WTC11 (cell line): Measurements from ENCODE around the gene STS. TPM values are rescaled to one million over a fixed set of nuclear protein-coding genes. Genes with fewer than 3 reads are reported as not detected.

Experiments
- ATAC-seq: fragments of 200-7000 bp; cut with Tn5 transposase; 2 replicates; pipeline ENCODE4 v1.10.0; 2021; ENCODE audit warnings: mild to moderate bottlenecking, moderate library complexity
- CTCF ChIA-PET: fragments of 300-600 bp; sonication (Branson Sonifier 250); formaldehyde crosslinking; loops from one replicate; lab custom pipeline; 2021; ENCODE audit warnings: antibody characterized with exemption; lab: Charles Lee
- POLR2A ChIA-PET: fragments of 350-600 bp; sonication (Branson Sonifier 250); formaldehyde crosslinking; loops from one replicate; lab custom pipeline; 2021; ENCODE audit warnings: antibody characterized with exemption; lab: Charles Lee
- DNase-seq: peaks from one replicate; pipeline ENCODE4 v3.0.0; 2021; ENCODE audit warnings: low spot score
- H3K27ac Mint-ChIP-seq: 2 replicates; pipeline ENCODE4 v1.8.0; 2021; ENCODE audit warnings: mixed read lengths
- H3K27me3 Mint-ChIP-seq: 2 replicates; pipeline ENCODE4 v1.8.0; 2021; ENCODE audit warnings: low read depth, mild to moderate bottlenecking, moderate library complexity, mixed read lengths
- H3K36me3 Mint-ChIP-seq: 2 replicates; pipeline ENCODE4 v1.8.0; 2021; ENCODE audit warnings: mixed read lengths
- H3K4me1 Mint-ChIP-seq: 2 replicates; pipeline ENCODE4 v1.8.0; 2022; ENCODE audit warnings: mixed read lengths
- H3K4me3 Mint-ChIP-seq: 2 replicates; pipeline ENCODE4 v1.8.0; 2021; ENCODE audit warnings: mild to moderate bottlenecking, moderate library complexity, mixed read lengths
- H3K9me3 Mint-ChIP-seq: 2 replicates; pipeline ENCODE4 v1.8.0; 2021; ENCODE audit warnings: mixed read lengths
- AFF4 ChIP-seq: sonication (generic); formaldehyde crosslinking; IDR thresholded peaks from 2 replicates; pipeline ENCODE4 v1.8.1; 2023; ENCODE audit warnings: mild to moderate bottlenecking, missing genetic modification reagents, borderline replicate concordance
- CBFB ChIP-seq: sonication (generic); formaldehyde crosslinking; IDR thresholded peaks from 2 replicates; pipeline ENCODE4 v1.8.1; 2022; ENCODE audit warnings: mild to moderate bottlenecking, low read depth, missing genetic modification reagents
- CDX4 ChIP-seq: fragments of 250-450 bp; sonication (Bioruptor Pico); IDR thresholded peaks from 2 replicates; pipeline ENCODE4 v1.9.0; 2021; ENCODE audit warnings: moderate library complexity, mild to moderate bottlenecking, inconsistent platforms, borderline replicate concordance
- CREB1 ChIP-seq: sonication (generic); formaldehyde crosslinking; IDR thresholded peaks from 2 replicates; pipeline ENCODE4 v1.8.0; 2023; ENCODE audit warnings: mild to moderate bottlenecking, missing genetic modification reagents
- E2F4 ChIP-seq: sonication (generic); formaldehyde crosslinking; IDR thresholded peaks from 2 replicates; pipeline ENCODE4 v1.8.1; 2022; ENCODE audit warnings: low read depth, mild to moderate bottlenecking, moderate library complexity, missing genetic modification reagents, borderline replicate concordance
- JAZF1 ChIP-seq: fragments of 250-450 bp; sonication (Bioruptor Pico); IDR thresholded peaks from 2 replicates; pipeline ENCODE4 v1.9.0; 2021; ENCODE audit warnings: moderate library complexity, mild to moderate bottlenecking, inconsistent platforms
- JUN ChIP-seq: sonication (generic); formaldehyde crosslinking; IDR thresholded peaks from 2 replicates; pipeline ENCODE4 v1.8.0; 2023; ENCODE audit warnings: mild to moderate bottlenecking, missing genetic modification reagents
- NFATC4 ChIP-seq: fragments of 250-450 bp; sonication (Bioruptor Pico); IDR thresholded peaks from 2 replicates; pipeline ENCODE4 v1.9.0; 2021; ENCODE audit warnings: mild to moderate bottlenecking
- NFYB ChIP-seq: sonication (generic); formaldehyde crosslinking; conservative IDR thresholded peaks from 2 replicates; pipeline ENCODE4 v1.8.0; 2022; ENCODE audit warnings: low read depth, missing genetic modification reagents
- NR1H2 ChIP-seq: sonication (generic); formaldehyde crosslinking; IDR thresholded peaks from 2 replicates; pipeline ENCODE4 v1.9.0; 2021; ENCODE audit warnings: mild to moderate bottlenecking, moderate library complexity, missing genetic modification reagents
- NR3C1 ChIP-seq: sonication (generic); formaldehyde crosslinking; conservative IDR thresholded peaks from 2 replicates; pipeline ENCODE4 v1.8.1; 2023; ENCODE audit warnings: low read depth, mild to moderate bottlenecking, missing genetic modification reagents
- SMAD4 ChIP-seq: sonication (generic); formaldehyde crosslinking; IDR thresholded peaks from 2 replicates; pipeline ENCODE4 v1.8.0; 2022; ENCODE audit warnings: mild to moderate bottlenecking, missing genetic modification reagents
- STAT6 ChIP-seq: sonication (generic); formaldehyde crosslinking; conservative IDR thresholded peaks from 2 replicates; pipeline ENCODE4 v1.8.1; 2023; ENCODE audit warnings: mild to moderate bottlenecking, low read depth, missing genetic modification reagents, moderate library complexity
- TP53 ChIP-seq: sonication (generic); formaldehyde crosslinking; IDR thresholded peaks from 2 replicates; pipeline ENCODE4 v1.8.1; 2023; ENCODE audit warnings: mild to moderate bottlenecking, missing genetic modification reagents
- ZNF232 ChIP-seq: sonication (generic); formaldehyde crosslinking; IDR thresholded peaks from 2 replicates; pipeline ENCODE4 v1.8.0; 2022; ENCODE audit warnings: mild to moderate bottlenecking, missing genetic modification reagents
- ZNF425 ChIP-seq: fragments of 250-450 bp; sonication (Bioruptor Pico); conservative IDR thresholded peaks from 2 replicates; pipeline ENCODE4 v1.9.0; 2021; ENCODE audit warnings: mild to moderate bottlenecking
- ZNF532 ChIP-seq: fragments of 250-450 bp; sonication (Bioruptor Pico); IDR thresholded peaks from 2 replicates; pipeline ENCODE4 v1.9.0; 2021; ENCODE audit warnings: mild to moderate bottlenecking, borderline replicate concordance
- total RNA-seq: library from RNA; stranded (reverse); gene quantifications from 3 replicates; pipeline ENCODE4 v1.2.3, GENCODE V29; 2021

Gene STS
- total RNA-seq, 1 experiment from 2014 or later: 1.3 TPM

GRCh38 chrX:7146703-7147412 lies 654 bp upstream of the STS start:
- no peak for ATAC-seq
- Mint-ChIP-seq H3K4me1 (peaks cover 4% of the 10 kb centered on the region), H3K27me3 (no peaks in the 10 kb centered on the region), H3K27ac (no peak overlapping the region), H3K36me3 (no peaks in the 10 kb centered on the region), H3K4me3 (peak overlapping the region; percentile 73), H3K9me3 (no peaks in the 10 kb centered on the region)
- ChIA-PET CTCF (interaction anchor here (0.6 kb wide), 1 partner anchor 192 kb away, joined by 4 read pairs; no protein-coding TSS in a partner anchor), POLR2A (interaction anchor here (0.6 kb wide), 1 partner anchor 1034 kb away, joined by 3 read pairs; no protein-coding TSS in a partner anchor)
- no peak for DNase-seq
- no peak for TF ChIP-seq TP53 (CRISPR knock-in tag)
- no peak for TF ChIP-seq NR3C1 (CRISPR knock-in tag)
- no peak for TF ChIP-seq NR1H2 (CRISPR knock-in tag)
- no peak for TF ChIP-seq STAT6 (CRISPR knock-in tag)
- TF ChIP-seq NFYB (CRISPR knock-in tag): no peak
- no peak for TF ChIP-seq ZNF425 (CRISPR knock-in tag)
- no peak for TF ChIP-seq ZNF232 (CRISPR knock-in tag)
- TF ChIP-seq NFATC4 (CRISPR knock-in tag): no peak
- no peak for TF ChIP-seq AFF4 (CRISPR knock-in tag)
- TF ChIP-seq SMAD4 (CRISPR knock-in tag): no peak
- no peak for TF ChIP-seq JUN (CRISPR knock-in tag)
- no peak for TF ChIP-seq CDX4 (CRISPR knock-in tag)
- no peak for TF ChIP-seq CREB1 (CRISPR knock-in tag)
- TF ChIP-seq JAZF1 (CRISPR knock-in tag): no peak
- TF ChIP-seq CBFB (CRISPR knock-in tag): no peak
- TF ChIP-seq ZNF532 (CRISPR knock-in tag): no peak
- TF ChIP-seq E2F4 (CRISPR knock-in tag): no peak
- TF ChIP-seq, all 79 proteins: peak for 0
